ENCODE measurements around the gene PNPLA3.
"Not testable (repeated sequence)": the region's sequence is repeated elsewhere in the genome, so short reads cannot be mapped to it uniquely, and the experiment has no call there.

Gene PNPLA3

DNA sequence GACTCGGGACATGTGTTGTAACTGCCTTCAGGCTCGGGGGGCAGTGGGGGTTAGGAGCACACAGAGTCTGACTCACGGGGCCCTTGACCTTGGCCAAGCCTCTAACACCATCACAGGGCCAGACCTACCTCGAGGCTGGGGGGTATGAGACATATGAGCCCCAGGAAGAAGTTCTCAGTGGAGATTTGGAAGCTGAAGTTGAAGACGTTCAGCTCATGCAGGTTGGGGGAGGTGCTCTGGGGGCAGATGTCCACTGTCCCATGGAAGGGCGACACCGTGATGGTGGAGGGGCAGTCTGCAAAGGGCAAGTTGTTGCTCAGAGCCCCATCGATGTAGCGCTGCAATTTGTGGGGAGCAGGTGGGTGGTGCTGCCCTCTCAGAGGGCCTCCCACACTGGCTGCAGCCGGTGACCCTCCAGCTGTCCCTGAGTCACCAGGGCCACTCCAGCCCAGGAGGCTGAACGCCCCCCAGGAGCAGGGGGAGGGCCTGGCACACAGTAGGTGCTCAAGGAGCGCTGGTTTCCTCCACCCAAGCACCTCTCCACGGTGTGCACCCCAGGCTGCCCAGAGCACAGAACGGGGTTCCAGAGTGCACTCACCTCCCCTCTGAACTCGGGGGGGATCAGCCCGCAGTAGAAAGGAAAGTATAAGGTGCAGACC is 34.3 kb upstream of the PNPLA3 start:
- no peak for DNase-seq (ENCODE audit: low read depth in 2 of 3, low spot score in 1 of 3)

DNA sequence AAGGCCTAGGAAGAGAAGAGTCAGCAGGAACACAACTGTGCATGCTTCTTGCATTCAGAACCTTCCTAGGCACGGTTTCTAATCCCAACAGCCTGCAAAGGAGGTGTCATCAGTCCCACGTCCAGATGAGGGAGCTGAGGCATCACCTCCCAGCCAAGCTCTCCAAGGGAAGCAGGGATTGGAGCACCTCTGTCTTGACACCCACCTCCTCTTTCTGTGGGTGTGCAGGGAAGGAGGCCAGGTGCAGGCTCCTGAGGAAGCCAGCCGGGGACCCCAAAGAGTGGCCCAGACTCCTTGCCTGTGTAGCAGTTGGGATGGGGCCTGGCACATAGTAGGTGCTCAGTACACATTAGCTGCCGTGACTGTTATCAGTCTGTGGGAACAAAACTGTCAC is 33.7 kb upstream of the PNPLA3 start:
- no peak for DNase-seq (ENCODE audit: low read depth in 2 of 3, low spot score in 1 of 3)

DNA sequence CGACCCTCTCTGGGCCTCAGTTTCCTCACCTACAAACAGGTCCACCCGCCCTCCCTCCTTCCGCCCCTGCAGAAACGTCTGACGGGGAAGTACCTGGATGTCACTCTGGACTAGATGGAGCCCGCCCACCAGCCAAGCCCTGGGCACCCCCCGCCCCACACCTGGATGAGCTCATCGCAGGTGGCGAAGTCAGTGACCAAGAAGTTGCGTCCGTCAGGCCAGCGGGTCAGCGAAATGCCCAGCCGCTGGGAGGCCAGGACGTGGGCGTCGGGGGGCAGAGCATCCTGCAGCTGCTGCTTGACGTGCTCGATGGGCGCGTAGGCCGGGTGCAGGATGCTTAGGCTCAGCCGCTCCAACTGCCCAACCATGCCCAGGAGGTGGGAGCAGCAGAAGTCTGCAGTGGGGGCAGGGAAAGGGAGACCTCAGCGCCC is 32.7 kb upstream of the PNPLA3 start:
- DNase-seq (ENCODE audit: low read depth in 2 of 3, low spot score in 1 of 3): no peak

DNA sequence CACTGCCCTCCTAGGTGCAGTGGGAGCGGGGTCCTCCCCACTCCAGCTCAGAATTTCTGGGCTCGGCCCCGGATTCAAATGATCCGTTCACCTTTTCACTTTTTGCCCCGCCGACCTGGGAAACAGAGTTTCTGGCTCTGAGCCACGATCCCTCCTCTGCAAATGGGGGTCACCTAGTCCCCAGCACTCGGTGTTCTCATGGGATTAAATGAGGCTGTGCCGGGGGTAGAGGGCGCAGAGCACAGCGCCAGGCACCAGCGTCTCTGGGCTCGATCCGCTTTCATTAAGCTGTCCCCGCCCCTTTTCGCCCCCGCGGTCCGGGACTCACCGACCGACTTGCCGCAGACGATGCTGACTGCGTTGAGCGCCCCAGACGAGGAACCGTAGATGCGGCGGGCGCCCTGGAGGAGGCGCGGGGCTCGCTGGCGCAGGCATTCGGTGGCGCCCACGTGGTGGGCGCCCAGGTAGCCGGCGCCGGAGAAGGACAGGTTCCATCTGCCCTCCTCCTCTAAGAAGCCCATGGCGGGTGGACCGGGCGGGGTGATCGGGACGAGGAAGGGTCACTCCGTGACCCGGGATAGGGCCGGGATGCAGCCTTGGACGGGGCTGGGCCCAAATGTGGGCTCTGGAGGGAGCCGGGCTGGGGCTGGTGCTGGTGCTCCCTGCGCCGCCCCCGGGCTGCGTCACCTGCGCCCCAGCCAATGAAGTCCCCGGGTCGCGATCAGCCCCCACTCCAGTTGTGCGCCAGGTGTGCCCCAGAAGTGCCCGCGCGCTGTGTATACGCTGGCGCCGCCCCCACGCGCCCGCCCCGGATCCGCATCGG is 32.0 kb upstream of the PNPLA3 start, which contains the start of gene PNPLA5:
Gene PNPLA5, minus strand, starts transcription at position 654 of the 823 bp plus-strand sequence. Its CDS starts 133 bp downstream, at position 521.
- DNase-seq (ENCODE audit: low read depth in 2 of 3, low spot score in 1 of 3): peak in 1 of 3 donors; percentile 19

- no peak for DNase-seq (ENCODE audit: low read depth in 2 of 3, low spot score in 1 of 3)
These were observed 31.3 kb upstream of the PNPLA3 start for GRCh38 chr22:43892183-43892894.

- DNase-seq (ENCODE audit: low read depth in 2 of 3, low spot score in 1 of 3): no peak
These were observed 30.3 kb upstream of the PNPLA3 start for GRCh38 chr22:43893266-43893665.

DNA sequence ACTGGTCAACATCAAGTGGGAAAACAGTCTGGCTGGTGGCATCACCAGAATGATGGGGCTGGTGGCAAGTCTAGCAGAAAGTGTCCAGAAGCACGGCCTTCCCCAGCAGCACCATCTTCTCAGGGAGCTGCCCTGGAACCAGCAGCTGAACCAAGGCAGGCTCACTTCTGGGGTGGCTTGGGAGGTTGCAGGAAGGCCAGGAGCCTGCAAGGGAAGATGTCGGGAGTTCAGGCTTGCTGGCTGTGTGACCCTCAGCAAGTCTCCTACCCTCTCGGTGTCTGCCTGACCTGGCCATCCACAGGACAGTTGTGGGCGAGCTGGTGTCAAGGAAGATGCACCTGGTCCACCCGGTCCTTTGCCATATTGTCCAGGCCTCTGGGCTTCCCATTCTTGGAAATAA is 29.5 kb upstream of the PNPLA3 start:
- no peak for DNase-seq (ENCODE audit: low read depth in 2 of 3, low spot score in 1 of 3)

GRCh38 chr22:43895986-43896645 is 27.5 kb upstream of the PNPLA3 start:
- DNase-seq (ENCODE audit: low read depth in 2 of 3, low spot score in 1 of 3): no peak

- peak in 1 of 3 donors; percentile 10 for DNase-seq (ENCODE audit: low read depth in 2 of 3, low spot score in 1 of 3)
These were observed 25.8 kb upstream of the PNPLA3 start for GRCh38 chr22:43897751-43898261.

GRCh38 chr22:43900206-43900605 is 23.4 kb upstream of the PNPLA3 start:
- DNase-seq (ENCODE audit: low read depth in 2 of 3, low spot score in 1 of 3): no peak

DNA sequence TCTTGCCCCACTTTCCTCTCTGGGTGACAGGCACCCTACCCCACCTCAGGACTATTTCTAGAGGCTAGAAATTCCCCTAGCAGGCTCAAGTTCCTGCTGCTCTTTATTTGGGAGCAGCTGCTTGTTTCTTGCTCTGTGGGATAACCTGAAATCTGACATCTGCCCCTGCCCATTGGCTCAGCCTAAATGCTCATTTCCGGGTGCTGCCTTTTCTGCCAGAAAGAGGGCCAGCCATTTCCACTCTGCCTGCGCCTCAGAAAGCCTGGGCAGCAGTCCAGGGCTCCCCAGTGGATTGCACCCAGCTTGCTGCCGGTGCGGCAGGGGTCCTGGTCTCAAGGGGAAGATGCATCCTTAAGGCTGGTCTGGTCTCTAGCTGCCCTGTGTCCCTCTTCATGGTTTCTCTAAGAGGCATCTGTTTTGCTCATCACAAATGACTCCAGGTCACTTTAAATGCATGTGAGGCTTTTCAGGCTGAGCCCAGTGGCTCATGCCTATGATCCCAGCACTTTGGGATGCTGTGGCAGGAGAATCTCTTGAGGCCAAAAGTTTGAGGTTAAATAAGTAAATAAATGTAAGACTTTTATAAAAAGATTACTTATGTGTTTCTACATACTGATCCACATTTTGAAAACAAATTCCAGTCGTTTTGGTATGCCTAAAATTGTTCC is 21.5 kb upstream of the PNPLA3 start:
- no peak for DNase-seq (ENCODE audit: low read depth in 2 of 3, low spot score in 1 of 3)

- not testable (repeated sequence) for DNase-seq (ENCODE audit: low read depth in 2 of 3, low spot score in 1 of 3)
These were observed 20.6 kb upstream of the PNPLA3 start for GRCh38 chr22:43903033-43903432.

GRCh38 chr22:43904412-43904811 is 19.2 kb upstream of the PNPLA3 start:
- not testable (repeated sequence) for DNase-seq (ENCODE audit: low read depth in 2 of 3, low spot score in 1 of 3)

- no peak for DNase-seq (ENCODE audit: low read depth in 2 of 3, low spot score in 1 of 3)
These were observed 17.9 kb upstream of the PNPLA3 start for GRCh38 chr22:43905681-43906080.

GRCh38 chr22:43909708-43910107 is 13.9 kb upstream of the PNPLA3 start:
- no peak for DNase-seq (ENCODE audit: low read depth in 2 of 3, low spot score in 1 of 3)

DNA sequence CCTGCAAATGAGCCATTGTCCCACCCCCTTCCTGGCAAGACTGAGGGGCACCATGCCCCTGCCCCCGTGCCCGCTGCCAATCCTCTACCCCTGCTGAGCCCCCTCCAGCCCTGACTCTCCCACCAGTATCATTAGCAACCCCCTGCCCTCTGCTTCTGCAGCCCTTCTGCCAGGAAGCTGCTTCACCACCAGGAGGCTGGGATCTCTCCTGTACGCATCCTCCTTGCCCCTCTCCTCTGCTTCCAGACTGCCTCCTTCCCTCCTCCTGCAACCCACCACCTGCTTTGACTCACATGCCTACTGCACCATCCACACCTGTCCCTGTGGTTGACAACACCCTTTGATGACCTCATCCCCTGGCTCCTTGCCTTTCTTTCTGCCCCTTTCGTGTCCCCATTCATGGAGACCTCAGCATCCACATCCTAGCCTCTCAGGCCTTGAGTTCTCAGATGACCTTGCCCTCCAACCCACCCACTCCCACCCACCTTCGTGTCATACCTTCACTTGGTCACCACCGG is 13.4 kb upstream of the PNPLA3 start:
- DNase-seq (ENCODE audit: low read depth in 2 of 3, low spot score in 1 of 3): no peak

DNA sequence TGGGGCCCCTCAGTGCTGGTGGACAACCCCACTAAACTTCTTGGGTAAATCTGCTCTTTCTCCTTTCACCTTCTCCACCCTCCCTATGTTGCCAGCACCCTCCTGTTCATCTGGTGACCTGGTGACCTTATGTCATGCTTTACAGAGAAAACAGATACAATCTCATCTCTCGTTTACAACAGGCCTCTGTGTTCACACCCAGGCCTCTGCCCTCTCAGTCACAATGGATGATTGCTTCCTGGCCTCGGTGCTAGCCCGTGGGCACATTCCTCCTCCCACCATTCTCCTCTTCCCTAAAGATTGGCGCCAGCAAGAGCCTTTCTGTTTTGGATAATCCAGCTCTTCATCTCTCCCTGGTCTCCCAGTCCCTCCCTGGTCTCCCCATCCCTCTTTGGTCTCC is 12.3 kb upstream of the PNPLA3 start:
- no peak for DNase-seq (ENCODE audit: low read depth in 2 of 3, low spot score in 1 of 3)

DNA sequence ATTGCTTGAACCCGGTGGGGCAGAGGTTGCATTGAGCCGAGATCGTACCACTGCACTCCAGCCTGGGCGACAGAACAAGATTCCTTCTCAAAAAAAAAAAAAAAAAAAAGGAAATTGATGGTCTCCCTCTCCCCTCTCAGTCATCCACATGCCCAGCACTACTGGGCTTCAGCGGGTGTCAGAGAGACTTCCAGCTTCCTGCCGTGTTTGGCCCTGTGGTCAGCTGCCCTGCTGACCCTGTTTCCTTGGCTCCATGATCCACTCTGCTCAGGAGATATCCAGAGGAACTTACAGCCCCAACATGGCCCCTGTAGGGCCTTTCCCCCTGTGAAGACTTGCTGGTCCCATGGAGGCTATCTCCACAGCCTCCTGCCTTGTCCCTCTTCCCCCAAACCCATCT is 6.1 kb upstream of the PNPLA3 start:
- no peak for DNase-seq (ENCODE audit: low read depth in 2 of 3, low spot score in 1 of 3)

- no peak for DNase-seq (ENCODE audit: low read depth in 2 of 3, low spot score in 1 of 3)
These were observed 4.3 kb upstream of the PNPLA3 start for GRCh38 chr22:43919106-43919973.

Measured in stimulated activated CD4-positive, alpha-beta T cell treated with anti-CD3 and anti-CD28 coated beads, Interleukin-12 subunit alpha, Interleukin-12 subunit beta, amount 100 ng/mL, for 48 hours (primary cell).